Pericardium fibroblast (primary cell): Measurements from ENCODE around the gene ADIPOQ. TPM values are rescaled to one million over a fixed set of nuclear protein-coding genes. Genes with fewer than 3 reads are reported as not detected.

Source experiments
- total RNA-seq: library from RNA; depleted of rRNA; stranded (reverse); fragments of >200 nt; gene quantifications from 2 replicates; pipeline ENCODE4 v1.2.3, GENCODE V29; 2015

The ADIPOQ gene
- total RNA-seq, result under 0.01 TPM in 1 of 2 replicates, not detected in the other

GRCh38 chr3:186842426-186843038 is at the start of gene ADIPOQ:
Gene ADIPOQ (plus strand): TSS chr3:186842710. CDS start chr3:186853059, 10,349 bp downstream.

GRCh38 chr3:186806089-186807055 is 36.1 kb upstream of the ADIPOQ start, which contains the start of gene RFC4:
Gene RFC4 (minus strand): TSS chr3:186806482. CDS start chr3:186804713, 1,769 bp downstream.

Other genes starting within 250 kb of the ADIPOQ start
- gene AHSG, start 229.7 kb upstream of the ADIPOQ start, total RNA-seq, result not detected in 2 replicates
- gene FETUB, start 202.3 kb upstream of the ADIPOQ start, total RNA-seq, result not detected in 2 replicates
- gene HRG, start 176.7 kb upstream of the ADIPOQ start, total RNA-seq, result not detected in 2 replicates
- gene KNG1, start 125.4 kb upstream of the ADIPOQ start, total RNA-seq, result not detected in 2 replicates
- gene EIF4A2, start 59.1 kb upstream of the ADIPOQ start, total RNA-seq, result 267 and 306 TPM in 2 replicates
- gene RFC4, start 36.2 kb upstream of the ADIPOQ start, total RNA-seq, result 11.7 and 12.3 TPM in 2 replicates
- 9.6 and 18.9 TPM in 2 replicates for gene ST6GAL1, start 87.8 kb downstream of the ADIPOQ start, total RNA-seq